ENCODE results near the gene ZSWIM6. TPM values are rescaled to one million over a fixed set of nuclear protein-coding genes. Genes with fewer than 3 reads are reported as not detected.

The ZSWIM6 gene
- total and polyA plus RNA-seq, 4 donors = 14.5 to 32.2 (median 30.3) TPM

DNA sequence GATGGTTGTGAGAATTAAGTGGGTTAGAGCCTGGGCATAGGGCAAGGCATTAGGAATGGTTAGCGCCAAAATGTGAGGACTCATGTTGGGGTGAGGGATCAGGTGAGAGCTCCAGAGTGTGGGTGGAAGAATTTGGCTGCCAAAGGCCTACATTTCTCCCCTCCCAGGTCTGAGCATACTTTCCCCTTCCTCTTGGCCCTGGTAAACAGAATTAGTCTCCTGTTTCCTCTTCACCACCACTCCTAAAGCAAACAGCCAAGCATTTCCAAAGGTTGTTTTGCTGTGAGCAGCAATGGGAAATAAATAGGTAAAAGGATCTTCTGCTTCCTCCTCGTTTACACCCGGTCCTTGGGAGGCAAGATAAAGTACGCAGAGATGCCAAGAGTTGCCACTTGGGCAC lies 132.5 kb downstream of the ZSWIM6 start:
- no peak for DNase-seq (ENCODE audit: low read depth in 4 of 6, low spot score in 6 of 6)
- WGBS (ENCODE audit: insufficient coverage) = 88% methylated on average over 4 of the region's 4 CpGs
- Histone ChIP-seq H3K27me3 (ENCODE audit: control insufficient read depth, insufficient read depth, low read length) (no peaks in the 10 kb centered on the region), H3K36me3 (ENCODE audit: control insufficient read depth, insufficient read depth, low read length) (no peaks in the 10 kb centered on the region), H3K9me3 (ENCODE audit: control insufficient read depth, insufficient read depth, low read length) (no peaks in the 10 kb centered on the region), H3K4me3 (ENCODE audit: low read depth, low read length) (no peak overlapping the region), H3K27ac (ENCODE audit: low read depth, low read length) (no peak overlapping the region), H3K4me1 (ENCODE audit: control insufficient read depth, insufficient read depth, low read length) (peaks cover 11% of the 10 kb centered on the region)

DNA sequence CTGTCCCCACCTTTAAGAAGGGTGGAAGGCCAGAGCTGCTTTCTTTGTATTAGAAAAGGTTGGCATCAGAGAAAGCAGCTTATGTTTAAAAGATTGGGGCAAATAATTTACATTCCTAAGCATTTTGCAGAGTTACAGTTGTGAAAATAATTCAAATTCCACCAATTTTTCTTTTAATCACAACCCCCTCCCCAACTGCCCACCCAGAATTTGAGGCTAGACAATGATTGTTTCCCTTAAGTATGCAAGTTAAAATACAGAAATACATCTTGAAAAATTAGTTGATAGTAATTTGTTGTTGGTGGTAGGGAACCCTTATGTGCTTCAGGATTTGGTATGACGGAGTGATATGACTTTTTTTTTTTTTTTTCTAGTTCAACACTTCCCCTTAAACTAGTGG lies 133.0 kb downstream of the ZSWIM6 start:
- H3K27ac ChIP-seq (ENCODE audit: low read depth, low read length) = no peak overlapping the region
- H3K27me3 ChIP-seq (ENCODE audit: control insufficient read depth, insufficient read depth, low read length) = no peaks in the 10 kb centered on the region
- DNase-seq (ENCODE audit: low read depth in 4 of 6, low spot score in 6 of 6) = no peak
- H3K9me3 ChIP-seq (ENCODE audit: control insufficient read depth, insufficient read depth, low read length) = no peaks in the 10 kb centered on the region
- WGBS (ENCODE audit: insufficient coverage) = no CpG with 5 or more reads among the region's 1 CpG
- no peak overlapping the region for H3K4me3 ChIP-seq (ENCODE audit: low read depth, low read length)
- H3K4me1 ChIP-seq (ENCODE audit: control insufficient read depth, insufficient read depth, low read length) = peaks cover 11% of the 10 kb centered on the region
- H3K36me3 ChIP-seq (ENCODE audit: control insufficient read depth, insufficient read depth, low read length) = no peaks in the 10 kb centered on the region

- WGBS (ENCODE audit: insufficient coverage) = no CpG with 5 or more reads among the region's 1 CpG
- H3K27ac ChIP-seq (ENCODE audit: low read depth, low read length) = no peak overlapping the region
- H3K4me3 ChIP-seq (ENCODE audit: low read depth, low read length) = no peak overlapping the region
- H3K27me3 ChIP-seq (ENCODE audit: control insufficient read depth, insufficient read depth, low read length) = no peaks in the 10 kb centered on the region
- H3K9me3 ChIP-seq (ENCODE audit: control insufficient read depth, insufficient read depth, low read length) = no peaks in the 10 kb centered on the region
- peak in 1 of 6 donors; percentile 67 for DNase-seq (ENCODE audit: low read depth in 4 of 6, low spot score in 6 of 6)
- peaks cover 11% of the 10 kb centered on the region for H3K4me1 ChIP-seq (ENCODE audit: control insufficient read depth, insufficient read depth, low read length)
- H3K36me3 ChIP-seq (ENCODE audit: control insufficient read depth, insufficient read depth, low read length) = no peaks in the 10 kb centered on the region
Measured at GRCh38 chr5:61465496-61465895, 133.4 kb downstream of the ZSWIM6 start.

DNA sequence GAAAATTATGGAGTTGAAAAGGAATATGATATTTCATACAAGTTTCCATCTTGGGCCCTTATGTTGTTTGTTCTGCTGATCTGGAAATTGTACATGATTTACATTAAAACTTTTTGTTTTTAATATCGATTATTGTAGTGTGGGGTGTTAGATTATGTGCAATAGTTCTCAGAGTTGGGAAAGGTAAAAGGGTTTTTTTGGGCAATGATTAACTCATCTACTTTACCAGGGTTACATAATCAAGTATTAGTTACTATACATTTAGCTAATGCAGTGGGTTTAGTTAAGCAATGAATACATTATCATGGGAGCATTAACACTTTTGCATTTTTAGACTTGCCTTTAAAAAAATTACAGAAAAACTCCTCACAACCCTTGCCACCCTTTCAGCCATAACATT lies 134.0 kb downstream of the ZSWIM6 start:
- no peak for DNase-seq (ENCODE audit: low read depth in 4 of 6, low spot score in 6 of 6)
- Histone ChIP-seq H3K27ac (ENCODE audit: low read depth, low read length) (no peak overlapping the region), H3K4me1 (ENCODE audit: control insufficient read depth, insufficient read depth, low read length) (peaks cover 11% of the 10 kb centered on the region), H3K36me3 (ENCODE audit: control insufficient read depth, insufficient read depth, low read length) (no peaks in the 10 kb centered on the region), H3K9me3 (ENCODE audit: control insufficient read depth, insufficient read depth, low read length) (no peaks in the 10 kb centered on the region), H3K27me3 (ENCODE audit: control insufficient read depth, insufficient read depth, low read length) (no peaks in the 10 kb centered on the region), H3K4me3 (ENCODE audit: low read depth, low read length) (no peak overlapping the region)
- WGBS (ENCODE audit: insufficient coverage) = no CpG with 5 or more reads among the region's 1 CpG

GRCh38 chr5:61467766-61468482 lies 135.9 kb downstream of the ZSWIM6 start:
- Histone ChIP-seq H3K36me3 (ENCODE audit: control insufficient read depth, insufficient read depth, low read length) (no peaks in the 10 kb centered on the region), H3K4me3 (ENCODE audit: low read depth, low read length) (no peak overlapping the region), H3K27me3 (ENCODE audit: control insufficient read depth, insufficient read depth, low read length) (no peaks in the 10 kb centered on the region), H3K4me1 (ENCODE audit: control insufficient read depth, insufficient read depth, low read length) (peaks cover 11% of the 10 kb centered on the region), H3K27ac (ENCODE audit: low read depth, low read length) (no peak overlapping the region), H3K9me3 (ENCODE audit: control insufficient read depth, insufficient read depth, low read length) (no peaks in the 10 kb centered on the region)
- DNase-seq (ENCODE audit: low read depth in 4 of 6, low spot score in 6 of 6) = peak in 1 of 6 donors; percentile 45
- no CpG with 5 or more reads among the region's 2 CpGs for WGBS (ENCODE audit: insufficient coverage)

DNA sequence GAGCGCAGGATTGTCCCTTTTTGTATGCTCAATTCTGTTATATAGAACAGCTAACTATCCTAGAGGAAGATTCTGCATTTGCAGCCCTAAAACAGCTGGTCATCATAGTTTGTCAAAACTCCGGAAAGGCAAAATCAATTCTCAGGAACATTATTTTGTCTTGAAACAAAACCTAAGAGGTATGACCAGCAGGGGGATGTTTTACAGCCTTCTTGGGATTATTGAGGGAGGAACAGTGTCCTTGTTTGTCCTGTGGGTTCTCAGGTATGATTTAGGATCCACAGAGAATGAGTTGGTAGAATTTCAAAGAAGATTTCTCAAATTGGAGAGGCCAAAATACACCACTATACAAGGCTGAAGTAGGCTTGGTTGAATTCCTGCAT lies 136.4 kb downstream of the ZSWIM6 start:
- no peak for DNase-seq (ENCODE audit: low read depth in 4 of 6, low spot score in 6 of 6)
- Histone ChIP-seq H3K27ac (ENCODE audit: low read depth, low read length) (no peak overlapping the region), H3K4me3 (ENCODE audit: low read depth, low read length) (no peak overlapping the region), H3K9me3 (ENCODE audit: control insufficient read depth, insufficient read depth, low read length) (no peaks in the 10 kb centered on the region), H3K4me1 (ENCODE audit: control insufficient read depth, insufficient read depth, low read length) (peaks cover 11% of the 10 kb centered on the region), H3K27me3 (ENCODE audit: control insufficient read depth, insufficient read depth, low read length) (no peaks in the 10 kb centered on the region), H3K36me3 (ENCODE audit: control insufficient read depth, insufficient read depth, low read length) (no peaks in the 10 kb centered on the region)
- WGBS (ENCODE audit: insufficient coverage) = no CpG with 5 or more reads among the region's 2 CpGs

DNA sequence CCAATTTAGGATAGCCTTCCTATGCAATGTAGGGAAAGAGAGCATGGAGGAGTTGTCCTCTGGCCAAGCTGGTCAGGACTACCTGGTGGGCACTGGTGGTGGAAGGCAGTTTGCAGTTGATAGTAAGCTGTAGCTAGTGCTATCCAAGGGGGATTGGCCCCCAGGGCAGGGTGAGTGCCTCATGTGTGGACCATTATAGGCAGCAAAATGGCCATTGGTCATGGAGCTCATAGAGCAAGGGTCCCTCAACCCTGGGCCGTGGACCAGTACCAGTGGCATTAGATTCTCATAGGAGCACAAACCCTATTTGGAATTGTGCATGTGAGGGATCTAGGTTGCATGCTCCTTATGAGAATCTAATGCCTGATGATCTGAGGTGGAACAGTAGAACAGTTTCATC lies 139.3 kb downstream of the ZSWIM6 start:
- DNase-seq (ENCODE audit: low read depth in 4 of 6, low spot score in 6 of 6) = no peak
- Histone ChIP-seq H3K36me3 (ENCODE audit: control insufficient read depth, insufficient read depth, low read length) (no peaks in the 10 kb centered on the region), H3K4me3 (ENCODE audit: low read depth, low read length) (no peak overlapping the region), H3K4me1 (ENCODE audit: control insufficient read depth, insufficient read depth, low read length) (no peaks in the 10 kb centered on the region), H3K27me3 (ENCODE audit: control insufficient read depth, insufficient read depth, low read length) (no peaks in the 10 kb centered on the region), H3K27ac (ENCODE audit: low read depth, low read length) (no peak overlapping the region), H3K9me3 (ENCODE audit: control insufficient read depth, insufficient read depth, low read length) (no peaks in the 10 kb centered on the region)
- WGBS (ENCODE audit: insufficient coverage) = 100% methylated on average over 1 of the region's 1 CpG

GRCh38 chr5:61472172-61472958 lies 140.3 kb downstream of the ZSWIM6 start:
- 42% methylated on average over 5 of the region's 7 CpGs for WGBS (ENCODE audit: insufficient coverage)
- Histone ChIP-seq H3K27ac (ENCODE audit: low read depth, low read length) (no peak overlapping the region), H3K27me3 (ENCODE audit: control insufficient read depth, insufficient read depth, low read length) (no peaks in the 10 kb centered on the region), H3K36me3 (ENCODE audit: control insufficient read depth, insufficient read depth, low read length) (no peaks in the 10 kb centered on the region), H3K4me3 (ENCODE audit: low read depth, low read length) (no peak overlapping the region), H3K4me1 (ENCODE audit: control insufficient read depth, insufficient read depth, low read length) (no peaks in the 10 kb centered on the region), H3K9me3 (ENCODE audit: control insufficient read depth, insufficient read depth, low read length) (no peaks in the 10 kb centered on the region)
- DNase-seq (ENCODE audit: low read depth in 4 of 6, low spot score in 6 of 6) = no peak

DNA sequence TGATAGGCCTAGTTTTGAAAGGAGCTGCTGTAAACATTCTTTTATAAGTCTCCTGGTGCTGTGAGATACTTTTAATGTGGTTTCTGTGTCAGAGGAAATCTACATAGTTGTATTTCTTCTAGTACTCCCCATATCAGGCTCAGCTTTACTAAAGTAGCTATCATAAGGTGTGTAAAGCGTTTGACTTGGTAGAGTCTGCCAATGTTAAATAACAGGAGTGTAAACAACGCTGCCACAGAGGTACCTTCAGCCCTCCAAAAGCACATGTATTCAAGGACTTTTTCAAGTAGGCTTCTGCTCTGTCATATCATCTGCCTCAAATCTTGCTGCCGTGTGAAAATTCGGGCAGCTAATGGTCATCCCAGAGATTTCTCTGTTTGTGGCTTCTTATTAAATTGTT lies 142.7 kb downstream of the ZSWIM6 start:
- no peak overlapping the region for H3K4me3 ChIP-seq (ENCODE audit: low read depth, low read length)
- 100% methylated on average over 1 of the region's 4 CpGs for WGBS (ENCODE audit: insufficient coverage)
- no peaks in the 10 kb centered on the region for H3K9me3 ChIP-seq (ENCODE audit: control insufficient read depth, insufficient read depth, low read length)
- no peak for DNase-seq (ENCODE audit: low read depth in 4 of 6, low spot score in 6 of 6)
- no peaks in the 10 kb centered on the region for H3K27me3 ChIP-seq (ENCODE audit: control insufficient read depth, insufficient read depth, low read length)
- no peaks in the 10 kb centered on the region for H3K36me3 ChIP-seq (ENCODE audit: control insufficient read depth, insufficient read depth, low read length)
- H3K4me1 ChIP-seq (ENCODE audit: control insufficient read depth, insufficient read depth, low read length) = no peaks in the 10 kb centered on the region
- no peak overlapping the region for H3K27ac ChIP-seq (ENCODE audit: low read depth, low read length)

DNA sequence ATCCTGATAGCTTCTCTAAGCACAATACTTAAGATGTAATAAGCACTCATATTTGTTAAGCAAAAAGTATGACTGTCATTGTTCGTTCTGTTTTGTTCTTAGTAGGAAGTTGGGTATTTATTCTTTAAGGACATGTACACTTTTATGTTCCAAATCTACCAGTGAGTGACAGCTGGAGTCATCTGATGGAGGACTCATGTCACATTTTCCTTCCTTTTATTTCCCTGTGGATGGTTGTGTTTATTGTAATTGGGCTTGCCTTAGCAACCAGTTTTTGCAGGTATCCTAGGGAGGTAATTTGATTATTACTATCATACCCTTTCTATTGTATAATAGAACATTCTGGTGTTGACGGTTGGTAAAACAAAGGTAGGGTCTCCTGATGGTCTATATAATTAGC lies 145.7 kb downstream of the ZSWIM6 start:
- Histone ChIP-seq H3K4me1 (ENCODE audit: control insufficient read depth, insufficient read depth, low read length) (no peaks in the 10 kb centered on the region), H3K27me3 (ENCODE audit: control insufficient read depth, insufficient read depth, low read length) (no peaks in the 10 kb centered on the region), H3K36me3 (ENCODE audit: control insufficient read depth, insufficient read depth, low read length) (no peaks in the 10 kb centered on the region), H3K4me3 (ENCODE audit: low read depth, low read length) (no peak overlapping the region), H3K27ac (ENCODE audit: low read depth, low read length) (no peak overlapping the region), H3K9me3 (ENCODE audit: control insufficient read depth, insufficient read depth, low read length) (no peaks in the 10 kb centered on the region)
- DNase-seq (ENCODE audit: low read depth in 4 of 6, low spot score in 6 of 6) = no peak
- WGBS (ENCODE audit: insufficient coverage) = no CpG with 5 or more reads among the region's 2 CpGs
